ENCODE results near the gene CCDC80. TPM values are rescaled to one million over a fixed set of nuclear protein-coding genes. Genes with fewer than 3 reads are reported as not detected.

CCDC80 gene
- total and polyA plus RNA-seq, 7 experiments from 2014 or later: 0.05 to 0.12 (median 0.08) TPM; not detected in 4

- CTCF ChIA-PET: no interaction called here
Observed at GRCh38 chr3:112676659-112677234, 35.8 kb upstream of the CCDC80 start.

GRCh38 chr3:112675943-112676535 is 35.1 kb upstream of the CCDC80 start:
- Mint-ChIP-seq H3K9me3 (peaks cover 0 to 2% (median 0%) of the 10 kb centered on the region in 11 donors), H3K27me3 (no peaks in the 10 kb centered on the region), H3K4me1 (peaks cover 35 to 73% (median 37%) of the 10 kb centered on the region in 7 donors), H3K36me3 (peaks cover 0 to 18% (median 0%) of the 10 kb centered on the region in 5 donors), H3K4me3 (peak overlapping the region in 4 of 10 donors; percentile 11 to 80 (median 37)), H3K27ac (peak overlapping the region in 4 of 9 donors; percentile 2 to 94 (median 32))
- DNase-seq (no peak), ATAC-seq (no peak)
- Histone ChIP-seq H3K27ac (ENCODE audit: low read depth, low read length) (no peak overlapping the region), H3K36me3 (ENCODE audit: control insufficient read depth in 2 of 3, insufficient read depth in 3 of 3, low read length in 3 of 3) (no peaks in the 10 kb centered on the region), H3K4me3 (ENCODE audit: low read length) (no peak overlapping the region), H3K4me1 (ENCODE audit: control insufficient read depth in 2 of 2, insufficient read depth in 2 of 2, low read length in 2 of 2) (peaks cover 23 to 46% of the 10 kb centered on the region in 2 donors), H3K9me3 (ENCODE audit: control insufficient read depth in 2 of 3, low read length in 3 of 3) (no peaks in the 10 kb centered on the region), H3K27me3 (ENCODE audit: control insufficient read depth in 2 of 2, insufficient read depth in 2 of 2, low read length in 2 of 2) (no peaks in the 10 kb centered on the region)
- ChIA-PET CTCF (no interaction called here), POLR2A (no interaction called here)
- intact Hi-C loops (cut with micrococcal nuclease): loop anchor here in 1 of 2 donors (1.0 to 10.0 kb wide), 8 partner anchors 28 to 1131 kb away; partner anchors contain the start of genes ATP6V1A, CD200R1, CD96 and GTPBP8

More at GRCh38 chr3:112676659-112677234, 35.8 kb upstream of the CCDC80 start:
- peaks cover 23 to 39% of the 10 kb centered on the region in 2 donors for H3K4me1 ChIP-seq (ENCODE audit: control insufficient read depth in 2 of 2, insufficient read depth in 2 of 2, low read length in 2 of 2)
- no peak overlapping the region for H3K27ac ChIP-seq (ENCODE audit: low read depth, low read length)
- H3K27me3 ChIP-seq (ENCODE audit: control insufficient read depth in 2 of 2, insufficient read depth in 2 of 2, low read length in 2 of 2): no peaks in the 10 kb centered on the region
- H3K36me3 ChIP-seq (ENCODE audit: control insufficient read depth in 2 of 3, insufficient read depth in 3 of 3, low read length in 3 of 3): no peaks in the 10 kb centered on the region
- H3K9me3 Mint-ChIP-seq: peaks cover 0 to 2% (median 0%) of the 10 kb centered on the region in 11 donors
- H3K9me3 ChIP-seq (ENCODE audit: control insufficient read depth in 2 of 3, low read length in 3 of 3): no peaks in the 10 kb centered on the region
- POLR2A ChIA-PET: interaction anchor here (0.9 kb wide), 1 partner anchor 27 kb away, joined by 3 read pairs; no protein-coding TSS in a partner anchor
- ATAC-seq: peak; percentile 94
- H3K4me1 Mint-ChIP-seq: peaks cover 30 to 69% (median 34%) of the 10 kb centered on the region in 7 donors
- intact Hi-C loops (cut with micrococcal nuclease): loop anchor here in 1 of 2 donors (1.0 to 10.0 kb wide), 8 partner anchors 28 to 1132 kb away; partner anchors contain the start of genes ATP6V1A, CD200R1, CD96 and GTPBP8
- H3K36me3 Mint-ChIP-seq: peaks cover 0 to 16% (median 0%) of the 10 kb centered on the region in 5 donors
- H3K4me3 Mint-ChIP-seq: peak overlapping the region in 4 of 10 donors; percentile 11 to 80 (median 16)
- peak in 7 of 9 donors; percentile 5 to 76 (median 30) for DNase-seq
- no peaks in the 10 kb centered on the region for H3K27me3 Mint-ChIP-seq
- no peak overlapping the region for H3K4me3 ChIP-seq (ENCODE audit: low read length)
- H3K27ac Mint-ChIP-seq: peak overlapping the region in 5 of 9 donors; percentile 20 to 94 (median 24)

GRCh38 chr3:112675349-112675748 is 34.4 kb upstream of the CCDC80 start:
- ChIA-PET CTCF (no interaction called here), POLR2A (no interaction called here)
- Mint-ChIP-seq H3K27me3 (no peaks in the 10 kb centered on the region), H3K9me3 (peaks cover 0 to 2% (median 0%) of the 10 kb centered on the region in 11 donors), H3K4me3 (peak overlapping the region in 1 of 10 donors; percentile 44), H3K36me3 (peaks cover 0 to 22% (median 0%) of the 10 kb centered on the region in 5 donors), H3K4me1 (peaks cover 35 to 78% (median 37%) of the 10 kb centered on the region in 7 donors), H3K27ac (peak overlapping the region in 1 of 9 donors; percentile 10)
- no peak overlapping the region for H3K4me3 ChIP-seq (ENCODE audit: low read length)
- peaks cover 23 to 53% of the 10 kb centered on the region in 2 donors for H3K4me1 ChIP-seq (ENCODE audit: control insufficient read depth in 2 of 2, insufficient read depth in 2 of 2, low read length in 2 of 2)
- intact Hi-C loops (cut with micrococcal nuclease): loop anchor here in 1 of 2 donors (10.0 kb wide), 3 partner anchors 299 to 1131 kb away; partner anchors contain the start of genes ATP6V1A, CD200R1, CD96 and NAA50
- no peaks in the 10 kb centered on the region for H3K36me3 ChIP-seq (ENCODE audit: control insufficient read depth in 2 of 3, insufficient read depth in 3 of 3, low read length in 3 of 3)
- H3K9me3 ChIP-seq (ENCODE audit: control insufficient read depth in 2 of 3, low read length in 3 of 3): no peaks in the 10 kb centered on the region
- no peak for DNase-seq
- no peaks in the 10 kb centered on the region for H3K27me3 ChIP-seq (ENCODE audit: control insufficient read depth in 2 of 2, insufficient read depth in 2 of 2, low read length in 2 of 2)
- no peak for ATAC-seq
- H3K27ac ChIP-seq (ENCODE audit: low read depth, low read length): no peak overlapping the region

GRCh38 chr3:112672716-112673541 is 32.0 kb upstream of the CCDC80 start:
- H3K27ac Mint-ChIP-seq: peak overlapping the region in 4 of 9 donors; percentile 1 to 83 (median 22)
- DNase-seq (no peak), ATAC-seq (no peak)
- H3K27me3 Mint-ChIP-seq: peaks cover 0 to 4% (median 0%) of the 10 kb centered on the region in 5 donors
- no peaks in the 10 kb centered on the region for H3K27me3 ChIP-seq (ENCODE audit: control insufficient read depth in 2 of 2, insufficient read depth in 2 of 2, low read length in 2 of 2)
- H3K9me3 ChIP-seq (ENCODE audit: control insufficient read depth in 2 of 3, low read length in 3 of 3): no peaks in the 10 kb centered on the region
- intact Hi-C loops (cut with micrococcal nuclease): loop anchor here in 1 of 2 donors (10.0 kb wide), 3 partner anchors 302 to 1128 kb away; partner anchors contain the start of genes ATP6V1A, CD200R1, CD96 and NAA50
- H3K4me3 ChIP-seq (ENCODE audit: low read length): no peak overlapping the region
- POLR2A ChIA-PET: no interaction called here
- peaks cover 35 to 82% (median 37%) of the 10 kb centered on the region in 7 donors for H3K4me1 Mint-ChIP-seq
- peaks cover 23 to 59% of the 10 kb centered on the region in 2 donors for H3K4me1 ChIP-seq (ENCODE audit: control insufficient read depth in 2 of 2, insufficient read depth in 2 of 2, low read length in 2 of 2)
- H3K36me3 ChIP-seq (ENCODE audit: control insufficient read depth in 2 of 3, insufficient read depth in 3 of 3, low read length in 3 of 3): no peaks in the 10 kb centered on the region
- H3K36me3 Mint-ChIP-seq: peaks cover 0 to 24% (median 0%) of the 10 kb centered on the region in 5 donors
- peaks cover 0 to 5% (median 0%) of the 10 kb centered on the region in 11 donors for H3K9me3 Mint-ChIP-seq
- CTCF ChIA-PET: no interaction called here
- peak overlapping the region in 9 of 10 donors; percentile 2 to 68 (median 14) for H3K4me3 Mint-ChIP-seq
- H3K27ac ChIP-seq (ENCODE audit: low read depth, low read length): no peak overlapping the region

- H3K27ac ChIP-seq (ENCODE audit: low read depth, low read length): no peak overlapping the region
- H3K4me3 ChIP-seq (ENCODE audit: low read length): no peak overlapping the region
- Mint-ChIP-seq H3K27me3 (peaks cover 0 to 8% (median 0%) of the 10 kb centered on the region in 5 donors), H3K27ac (peak overlapping the region in 3 of 9 donors; percentile 12 to 83 (median 15)), H3K36me3 (peaks cover 0 to 23% (median 0%) of the 10 kb centered on the region in 5 donors), H3K4me1 (peaks cover 33 to 83% (median 37%) of the 10 kb centered on the region in 7 donors), H3K9me3 (peaks cover 0 to 5% (median 0%) of the 10 kb centered on the region in 11 donors), H3K4me3 (peak overlapping the region in 9 of 10 donors; percentile 2 to 68 (median 10))
- ChIA-PET CTCF (interaction anchor here (0.8 kb wide), 1 partner anchor 616 kb away, joined by 4 read pairs; no protein-coding TSS in a partner anchor), POLR2A (no interaction called here)
- intact Hi-C loops (cut with micrococcal nuclease): loop anchor here in 1 of 2 donors (10.0 kb wide), 3 partner anchors 303 to 1127 kb away; partner anchors contain the start of genes ATP6V1A, CD200R1, CD96 and NAA50
- H3K27me3 ChIP-seq (ENCODE audit: control insufficient read depth in 2 of 2, insufficient read depth in 2 of 2, low read length in 2 of 2): no peaks in the 10 kb centered on the region
- ATAC-seq: peak; percentile 69
- H3K36me3 ChIP-seq (ENCODE audit: control insufficient read depth in 2 of 3, insufficient read depth in 3 of 3, low read length in 3 of 3): no peaks in the 10 kb centered on the region
- peaks cover 22 to 63% of the 10 kb centered on the region in 2 donors for H3K4me1 ChIP-seq (ENCODE audit: control insufficient read depth in 2 of 2, insufficient read depth in 2 of 2, low read length in 2 of 2)
- H3K9me3 ChIP-seq (ENCODE audit: control insufficient read depth in 2 of 3, low read length in 3 of 3): no peaks in the 10 kb centered on the region
- DNase-seq: peak in 4 of 9 donors; percentile 16 to 32 (median 22)
Observed at GRCh38 chr3:112671930-112672715, 31.2 kb upstream of the CCDC80 start.

Measured in naive thymus-derived CD4-positive, alpha-beta T cell (primary cell).